Stimulated activated CD4-positive, alpha-beta T cell treated with anti-CD3 and anti-CD28 coated beads, Interleukin-4, amount 100 ng/mL, for 4 hours (primary cell): ENCODE results near the gene NIM1K.
"Not testable (repeated sequence)": the region's sequence is repeated elsewhere in the genome, so short reads cannot be mapped to it uniquely, and the experiment has no call there.

Experiments
- DNase-seq, 2 experiments: peaks; one replicate each; pipeline ENCODE4 v3.0.0-alpha.2; 2020

Gene NIM1K

GRCh38 chr5:43190755-43191603 lies 1.0 kb upstream of the NIM1K start:
- DNase-seq = no peak

DNA sequence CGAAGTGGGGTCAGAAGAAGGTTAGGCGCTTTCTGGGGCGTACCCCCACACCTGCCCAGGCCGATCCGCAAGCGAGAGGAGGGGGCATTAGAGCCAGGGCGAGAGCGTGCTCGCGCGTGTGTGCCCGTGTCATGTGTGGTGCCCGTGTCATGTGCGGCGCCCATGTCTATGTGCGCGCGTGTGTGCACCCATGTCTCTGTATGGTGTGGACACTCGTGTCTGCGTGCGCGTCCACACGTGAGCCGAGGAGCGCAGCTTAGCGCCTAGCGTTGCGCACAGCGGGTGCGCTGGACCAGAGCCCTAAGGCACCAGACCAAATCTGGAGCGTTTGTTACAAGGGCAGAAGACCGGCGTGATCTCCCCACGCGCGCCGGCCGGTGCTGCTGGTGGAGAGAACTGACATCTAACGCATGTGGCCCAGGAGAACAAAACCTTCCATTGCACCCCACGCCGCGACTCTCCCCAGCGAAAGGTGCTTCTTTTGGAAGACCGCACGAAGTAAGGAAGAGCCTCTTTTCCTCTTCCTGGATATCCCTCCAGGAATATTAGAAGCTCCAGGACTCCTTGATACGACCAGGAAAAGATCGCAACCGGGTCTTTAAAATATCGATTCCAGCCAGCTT lies 644 bp downstream of the NIM1K start:
- peak; percentile 4 to 25 for DNase-seq

GRCh38 chr5:43193181-43193893 lies 1.3 kb downstream of the NIM1K start:
- DNase-seq = peak; percentile 19 to 20

DNA sequence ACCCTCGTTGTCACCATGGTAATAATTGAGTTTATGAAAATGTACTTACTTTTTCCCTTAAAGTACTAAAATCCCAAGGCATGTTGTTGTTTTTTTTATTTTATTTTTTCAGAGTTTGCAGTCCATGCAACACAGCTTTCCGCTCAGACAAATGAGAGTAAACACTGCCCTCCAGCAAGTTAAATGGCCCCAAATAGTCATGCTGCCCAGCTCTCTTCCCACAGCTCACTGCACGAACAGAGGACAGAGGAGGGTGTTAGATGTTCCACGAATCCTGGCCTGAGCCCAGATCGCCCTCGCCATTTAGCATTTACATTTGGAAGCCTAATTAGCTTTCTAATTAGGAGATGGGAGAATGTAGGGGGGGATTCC lies 1.9 kb downstream of the NIM1K start:
- no peak for DNase-seq

- DNase-seq = no peak
Measured at GRCh38 chr5:43195670-43196265, 3.7 kb downstream of the NIM1K start.

DNA sequence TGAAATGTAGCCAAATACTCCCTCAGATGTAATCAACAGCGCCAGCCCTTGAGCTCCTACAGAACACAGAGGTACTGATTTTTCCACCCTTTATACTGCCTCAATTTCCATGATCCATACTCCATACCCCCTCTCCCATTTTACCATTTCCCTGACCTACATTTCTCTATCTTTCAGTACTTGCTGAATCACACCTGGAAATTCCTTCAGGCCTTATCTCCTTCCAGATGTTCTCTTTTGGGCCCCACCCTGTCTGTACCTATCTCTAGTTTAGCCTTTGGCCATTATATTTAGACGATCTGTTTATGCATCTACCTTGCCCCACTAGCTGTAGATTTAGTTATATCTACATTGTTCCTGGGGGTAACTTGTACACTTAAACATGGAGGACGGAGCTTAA lies 5.5 kb downstream of the NIM1K start:
- DNase-seq = no peak

GRCh38 chr5:43201442-43201841 lies 9.4 kb downstream of the NIM1K start:
- DNase-seq = not testable (repeated sequence)

DNA sequence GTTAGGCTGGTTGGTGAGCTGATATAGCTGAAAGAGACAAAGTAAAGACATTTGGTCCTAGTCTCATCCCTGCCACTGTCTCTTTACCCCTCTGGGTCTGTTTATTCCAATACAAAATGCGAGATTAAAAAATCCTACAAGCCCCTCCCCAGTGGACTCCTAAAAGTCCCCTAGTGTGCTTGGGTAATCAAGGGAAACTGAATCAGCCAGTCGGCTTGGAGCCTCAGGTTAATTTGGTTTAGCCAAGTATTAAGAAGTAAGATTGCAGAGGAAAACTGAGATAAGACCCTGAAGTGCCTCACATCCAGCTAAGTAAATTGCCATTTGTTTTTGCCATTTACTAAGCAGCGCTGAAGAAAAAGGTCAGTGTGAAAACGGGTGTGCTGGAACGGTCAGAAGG lies 10.4 kb downstream of the NIM1K start:
- DNase-seq = no peak

DNA sequence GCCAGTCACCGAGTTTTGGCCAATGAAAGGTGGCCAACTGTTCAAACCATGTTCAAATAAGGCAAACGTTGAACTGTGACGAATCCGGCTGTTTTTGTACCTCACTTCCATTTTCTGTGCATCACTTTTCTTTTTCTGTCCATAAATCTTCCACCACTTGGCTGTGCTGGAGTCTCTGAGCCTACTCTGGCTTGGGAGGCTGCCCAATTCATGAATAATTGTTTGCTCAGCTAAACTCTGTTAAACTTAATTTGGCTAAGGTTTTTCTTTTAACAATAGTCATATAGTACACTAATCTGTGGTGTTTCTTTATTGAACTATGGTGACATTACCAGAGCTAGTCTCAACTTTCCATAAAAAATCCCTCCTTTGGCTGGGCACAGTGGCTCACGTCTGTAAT lies 11.3 kb downstream of the NIM1K start:
- DNase-seq = no peak

DNA sequence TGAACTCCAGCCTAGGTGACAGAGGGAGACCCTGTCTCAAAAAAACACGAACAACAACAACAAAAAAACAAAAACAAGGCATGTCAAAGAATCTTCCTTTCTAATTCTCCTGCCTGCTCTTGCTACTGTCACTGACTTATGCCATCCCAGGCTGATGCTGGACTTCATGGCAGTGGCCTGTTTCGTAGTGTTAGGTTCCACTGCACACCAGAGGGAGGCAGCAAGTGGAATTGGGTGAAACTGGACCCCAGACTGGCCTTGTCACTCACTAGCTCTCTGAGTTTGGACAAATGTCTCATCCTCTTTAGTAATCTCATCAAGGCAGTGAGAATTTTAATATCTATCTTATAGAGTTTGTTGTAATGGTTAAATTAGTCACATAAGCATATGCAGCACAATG lies 12.9 kb downstream of the NIM1K start:
- no peak for DNase-seq

DNA sequence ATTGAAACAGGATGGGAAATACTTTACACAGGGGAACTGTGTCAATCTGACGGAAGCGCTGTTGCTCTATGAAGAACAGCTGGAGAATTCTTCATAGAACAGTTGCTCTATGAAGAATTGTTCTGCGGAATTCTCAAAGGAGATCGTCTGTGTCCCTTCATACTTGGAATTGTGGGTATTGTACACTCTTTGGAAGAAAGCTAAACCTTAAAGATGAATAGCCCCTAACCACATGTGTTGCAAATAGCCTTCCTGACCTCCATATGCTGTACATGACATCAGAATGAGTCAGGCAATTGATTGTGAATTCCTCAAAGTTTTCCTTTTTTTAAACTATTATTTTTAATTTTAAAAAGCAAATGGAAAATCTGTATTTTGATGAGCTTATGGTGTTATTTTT lies 15.6 kb downstream of the NIM1K start:
- no peak for DNase-seq

DNA sequence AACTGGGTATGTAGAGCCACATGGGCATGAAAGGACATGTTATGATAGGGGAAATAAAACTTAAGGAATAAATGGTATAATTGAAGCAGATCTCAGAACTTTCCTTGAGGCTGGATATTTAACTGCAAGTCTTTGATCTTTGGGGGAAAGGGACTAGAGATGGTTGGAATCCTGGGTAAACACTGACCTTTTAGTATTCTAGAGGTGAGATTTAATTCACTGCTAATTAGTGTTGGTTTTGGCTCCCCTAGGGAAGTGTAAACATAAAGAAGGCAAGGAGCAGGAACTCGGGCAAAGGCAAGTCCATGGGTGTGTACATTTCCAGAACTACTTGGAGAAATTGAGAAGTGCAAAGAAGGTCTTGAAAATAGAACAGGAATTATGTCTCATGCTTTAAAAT lies 16.6 kb downstream of the NIM1K start:
- no peak for DNase-seq

DNA sequence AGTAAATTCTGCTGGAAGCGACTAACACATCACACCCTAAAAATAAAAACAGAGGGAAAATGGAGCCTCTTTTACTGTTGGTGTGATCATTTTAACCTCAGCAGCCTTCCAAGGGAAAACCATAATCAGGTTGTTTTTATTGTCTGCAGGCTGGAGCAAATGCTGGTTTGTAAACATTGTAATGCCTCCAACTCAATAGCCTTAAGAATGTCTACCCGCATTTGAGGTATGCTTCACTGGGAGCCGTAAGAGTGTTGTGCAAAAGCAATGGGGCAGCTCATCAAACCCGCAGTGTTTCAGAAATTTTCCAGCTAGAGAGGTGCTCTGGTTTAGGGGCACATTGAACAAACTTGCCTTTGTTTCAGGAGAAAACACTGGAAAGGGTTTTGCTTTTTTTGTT lies 17.0 kb downstream of the NIM1K start:
- no peak for DNase-seq

DNA sequence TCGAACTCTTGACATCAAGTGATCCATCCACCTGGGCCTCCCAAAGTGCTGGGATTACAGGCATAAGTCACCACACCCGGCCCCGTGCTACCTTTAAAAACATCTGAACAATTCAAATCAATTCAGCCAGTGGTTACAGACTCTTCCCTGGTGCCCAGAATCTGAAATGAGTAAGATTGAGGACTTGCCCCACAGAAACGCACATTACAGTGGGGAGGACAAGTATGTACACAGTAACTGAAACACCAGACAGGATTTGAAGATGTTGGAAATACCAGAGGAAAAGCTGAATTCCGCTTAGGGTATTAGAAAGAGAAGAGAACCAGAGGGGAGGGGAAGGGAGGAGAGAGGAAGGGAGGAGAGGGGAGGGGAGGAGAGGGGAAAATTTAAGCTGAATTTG lies 17.8 kb downstream of the NIM1K start:
- DNase-seq = no peak

DNA sequence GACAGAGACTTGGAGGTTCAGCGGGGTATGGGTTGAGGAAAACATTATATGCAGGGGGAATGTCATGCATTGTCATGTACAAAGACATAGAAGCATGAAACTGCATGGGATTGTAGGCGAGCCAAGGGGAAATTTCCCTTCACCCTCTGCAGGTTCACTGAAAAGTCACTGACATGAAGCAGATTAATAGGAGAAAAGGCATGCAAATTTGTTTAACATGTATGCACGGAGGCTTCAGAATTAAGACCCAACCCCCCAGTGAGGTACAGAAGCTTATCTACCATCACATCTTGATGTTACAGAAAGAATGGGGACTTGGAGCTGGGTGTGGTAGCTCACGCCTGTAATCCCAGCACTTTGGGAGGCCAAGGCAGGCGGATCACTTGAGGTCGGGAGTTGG lies 18.5 kb downstream of the NIM1K start:
- no peak for DNase-seq

GRCh38 chr5:43213951-43214350 lies 21.9 kb downstream of the NIM1K start:
- DNase-seq = no peak

DNA sequence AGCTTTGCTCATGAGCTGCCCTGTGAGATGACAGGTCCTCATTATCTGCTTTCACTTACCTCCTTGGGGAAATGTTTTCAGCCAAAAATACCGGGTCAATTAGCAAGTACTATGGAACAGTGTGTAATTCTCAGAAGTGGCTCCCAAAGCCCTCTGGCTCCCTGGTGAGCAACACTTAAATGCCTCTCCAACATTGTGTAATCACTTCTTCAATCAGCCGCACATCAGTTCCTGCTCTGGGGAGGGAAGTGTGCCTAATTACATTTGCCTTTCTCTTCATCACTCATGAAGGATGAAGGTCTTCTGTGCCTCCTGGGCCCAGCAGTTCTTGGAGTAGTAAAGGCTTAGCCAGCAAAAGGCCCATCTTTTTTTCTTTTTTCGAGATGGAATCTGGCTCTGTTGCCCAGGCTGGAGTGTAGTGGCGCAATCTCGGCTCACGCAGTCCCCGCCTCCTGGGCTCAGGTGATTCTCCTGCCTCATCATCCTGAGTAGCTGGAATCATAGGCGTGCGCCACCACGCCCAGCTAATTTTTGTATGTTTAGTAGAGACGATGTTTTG lies 23.1 kb downstream of the NIM1K start:
- DNase-seq = no peak

- no peak for DNase-seq
Measured at GRCh38 chr5:43216941-43217340, 24.9 kb downstream of the NIM1K start.

DNA sequence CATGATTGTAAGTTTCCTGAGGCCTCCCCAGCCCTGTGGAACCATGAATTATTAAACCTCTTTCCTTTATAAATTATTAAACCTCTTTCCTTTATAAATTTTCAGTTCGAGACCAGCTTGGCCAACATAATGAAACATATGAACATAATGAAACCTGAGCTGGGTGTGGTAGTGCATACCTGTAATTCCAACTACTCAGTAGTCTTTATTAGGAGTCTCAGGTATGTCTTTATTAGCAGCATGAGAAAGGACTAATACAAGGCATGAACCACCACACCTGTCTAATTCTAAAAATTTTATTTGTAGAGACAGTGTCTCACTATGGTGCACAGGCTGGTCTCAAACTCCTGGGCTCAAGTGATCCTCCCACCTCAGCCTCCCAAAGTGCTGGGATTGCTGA lies 27.1 kb downstream of the NIM1K start:
- no peak for DNase-seq

- DNase-seq = no peak
Measured at GRCh38 chr5:43221502-43221901, 29.5 kb downstream of the NIM1K start.

DNA sequence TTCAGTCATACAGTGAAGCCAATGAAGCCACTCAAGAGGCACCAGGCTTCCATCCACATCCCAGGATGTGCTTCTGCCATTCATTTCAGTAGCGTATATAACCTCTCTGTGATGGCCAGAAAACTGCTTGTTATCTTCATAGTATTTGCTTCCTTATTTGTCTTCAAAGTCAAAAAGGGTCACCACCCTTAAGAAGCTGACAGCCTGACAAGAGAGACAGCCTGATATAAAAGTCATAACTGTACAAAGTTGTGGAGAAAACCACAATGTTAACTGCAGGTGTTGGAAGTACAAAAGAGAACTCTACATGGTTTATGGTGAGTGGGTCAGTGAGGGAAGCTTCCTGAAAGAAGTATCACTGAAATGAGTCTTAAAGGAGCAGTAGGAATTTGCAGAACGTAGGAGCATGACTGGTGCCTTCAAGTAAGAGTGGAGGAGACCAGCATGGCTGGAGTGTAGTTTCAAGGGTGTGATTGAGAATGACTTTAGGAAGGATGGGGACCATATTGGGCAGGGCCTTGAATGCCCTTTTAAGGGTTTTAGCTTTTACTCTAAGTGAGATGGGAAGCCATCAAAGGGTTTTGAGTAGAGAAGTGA lies 33.7 kb downstream of the NIM1K start:
- DNase-seq = no peak

GRCh38 chr5:43227655-43228054 lies 35.6 kb downstream of the NIM1K start:
- no peak for DNase-seq

- DNase-seq = no peak
Measured at GRCh38 chr5:43230707-43231106, 38.7 kb downstream of the NIM1K start.
